ENCODE data around the gene SLC39A6. TPM values are rescaled to one million over a fixed set of nuclear protein-coding genes. Genes with fewer than 3 reads are reported as not detected.

Gene SLC39A6
- total RNA-seq, 2 experiments from 2014 or later = 20.6 to 20.8 TPM

DNA sequence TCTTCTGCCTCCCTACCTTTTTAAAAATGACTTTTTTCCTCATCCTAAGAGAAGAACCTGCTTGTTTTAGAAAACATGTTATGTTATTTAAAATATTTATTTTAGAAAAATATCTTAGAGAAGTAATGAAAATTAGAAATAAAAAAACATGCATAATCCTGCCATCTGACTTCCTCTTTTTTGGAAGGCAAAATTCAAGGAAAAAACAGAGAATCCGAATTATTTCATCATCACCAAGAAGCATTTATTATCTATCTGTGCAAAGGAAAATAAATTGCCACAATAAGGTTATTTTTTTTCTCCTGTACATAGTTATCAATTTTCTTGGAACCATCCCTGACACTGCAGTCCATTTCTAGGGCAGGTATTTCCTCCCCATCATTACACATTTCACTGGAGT, 14.4 kb downstream of the SLC39A6 start:
- DNase-seq = no peak
- no peaks in the 10 kb centered on the region for H3K27me3 Mint-ChIP-seq
- no peaks in the 10 kb centered on the region for H3K4me1 Mint-ChIP-seq (ENCODE audit: low read depth)
- TF ChIP-seq, protein P1, sequence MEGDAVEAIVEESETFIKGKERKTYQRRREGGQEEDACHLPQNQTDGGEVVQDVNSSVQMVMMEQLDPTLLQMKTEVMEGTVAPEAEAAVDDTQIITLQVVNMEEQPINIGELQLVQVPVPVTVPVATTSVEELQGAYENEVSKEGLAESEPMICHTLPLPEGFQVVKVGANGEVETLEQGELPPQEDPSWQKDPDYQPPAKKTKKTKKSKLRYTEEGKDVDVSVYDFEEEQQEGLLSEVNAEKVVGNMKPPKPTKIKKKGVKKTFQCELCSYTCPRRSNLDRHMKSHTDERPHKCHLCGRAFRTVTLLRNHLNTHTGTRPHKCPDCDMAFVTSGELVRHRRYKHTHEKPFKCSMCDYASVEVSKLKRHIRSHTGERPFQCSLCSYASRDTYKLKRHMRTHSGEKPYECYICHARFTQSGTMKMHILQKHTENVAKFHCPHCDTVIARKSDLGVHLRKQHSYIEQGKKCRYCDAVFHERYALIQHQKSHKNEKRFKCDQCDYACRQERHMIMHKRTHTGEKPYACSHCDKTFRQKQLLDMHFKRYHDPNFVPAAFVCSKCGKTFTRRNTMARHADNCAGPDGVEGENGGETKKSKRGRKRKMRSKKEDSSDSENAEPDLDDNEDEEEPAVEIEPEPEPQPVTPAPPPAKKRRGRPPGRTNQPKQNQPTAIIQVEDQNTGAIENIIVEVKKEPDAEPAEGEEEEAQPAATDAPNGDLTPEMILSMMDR (IDR thresholded peaks at IDR 0.05) = no peak
- H3K4me3 Mint-ChIP-seq = no peak overlapping the region
- intact Hi-C loops (cut with micrococcal nuclease) = no loop called here
- no peaks in the 10 kb centered on the region for H3K9me3 Mint-ChIP-seq
- ChIA-PET CTCF (no interaction called here), POLR2A (no interaction called here)
- peaks cover 45% of the 10 kb centered on the region for H3K36me3 Mint-ChIP-seq (ENCODE audit: low read depth)
- no peak for ATAC-seq
- H3K27ac Mint-ChIP-seq = no peak overlapping the region

DNA sequence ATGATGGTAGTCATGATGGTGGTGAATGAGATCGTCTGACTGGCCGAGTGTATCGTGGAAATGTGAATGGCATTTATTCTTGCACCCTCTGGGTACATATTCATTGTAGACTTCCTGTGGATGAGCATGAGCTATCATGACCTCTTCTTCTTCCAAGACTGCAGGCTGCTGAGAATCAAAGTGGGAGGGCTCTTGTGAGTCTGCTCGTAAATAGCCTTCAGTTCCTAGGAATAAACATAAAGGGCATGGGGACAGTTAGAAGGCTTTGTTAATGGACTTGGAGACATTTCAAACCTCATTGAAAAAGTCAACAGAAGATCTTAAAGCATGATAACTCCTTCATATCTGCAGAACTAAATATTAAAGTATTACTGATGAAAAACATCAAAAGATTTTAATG, 14.9 kb downstream of the SLC39A6 start:
- Mint-ChIP-seq H3K27me3 (no peaks in the 10 kb centered on the region), H3K36me3 (ENCODE audit: low read depth) (peaks cover 45% of the 10 kb centered on the region), H3K9me3 (no peaks in the 10 kb centered on the region), H3K27ac (no peak overlapping the region), H3K4me1 (ENCODE audit: low read depth) (no peaks in the 10 kb centered on the region), H3K4me3 (no peak overlapping the region)
- no peak for DNase-seq
- intact Hi-C loops (cut with micrococcal nuclease) = no loop called here
- CTCF ChIA-PET = interaction anchor here (1.3 kb wide), 1 partner anchor 170 kb away, joined by 4 read pairs; no protein-coding TSS in a partner anchor
- POLR2A ChIA-PET = no interaction called here
- TF ChIP-seq, protein P1 (IDR thresholded peaks at IDR 0.05) = no peak
- no peak for ATAC-seq

DNA sequence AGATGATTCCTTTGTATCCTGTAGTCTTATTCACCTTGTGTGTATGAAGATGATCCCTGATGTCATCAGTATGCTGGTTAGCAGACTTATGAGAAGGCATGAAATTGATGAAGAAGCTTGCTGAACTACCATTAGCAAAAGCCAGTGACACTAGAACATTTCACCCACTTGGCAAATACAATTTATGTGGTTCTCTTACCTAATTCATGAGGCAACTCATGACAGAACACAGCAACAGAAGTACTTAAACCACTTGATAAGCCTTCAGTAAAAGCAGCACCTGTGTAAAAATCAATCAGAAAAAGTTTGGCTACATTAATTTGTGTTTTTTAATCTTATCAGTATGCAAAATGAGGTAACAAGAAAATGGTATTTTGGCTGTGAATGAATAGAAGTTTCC, 16.8 kb downstream of the SLC39A6 start:
- H3K27me3 Mint-ChIP-seq = no peaks in the 10 kb centered on the region
- TF ChIP-seq, protein P1 (IDR thresholded peaks at IDR 0.05) = no peak
- intact Hi-C loops (cut with micrococcal nuclease) = no loop called here
- H3K36me3 Mint-ChIP-seq (ENCODE audit: low read depth) = peaks cover 42% of the 10 kb centered on the region
- no peak overlapping the region for H3K27ac Mint-ChIP-seq
- H3K4me1 Mint-ChIP-seq (ENCODE audit: low read depth) = no peaks in the 10 kb centered on the region
- ATAC-seq = no peak
- no peaks in the 10 kb centered on the region for H3K9me3 Mint-ChIP-seq
- DNase-seq = no peak
- ChIA-PET CTCF (interaction anchor here (1.1 kb wide), 1 partner anchor 8 kb away, joined by 3 read pairs; no protein-coding TSS in a partner anchor), POLR2A (no interaction called here)
- H3K4me3 Mint-ChIP-seq = no peak overlapping the region

DNA sequence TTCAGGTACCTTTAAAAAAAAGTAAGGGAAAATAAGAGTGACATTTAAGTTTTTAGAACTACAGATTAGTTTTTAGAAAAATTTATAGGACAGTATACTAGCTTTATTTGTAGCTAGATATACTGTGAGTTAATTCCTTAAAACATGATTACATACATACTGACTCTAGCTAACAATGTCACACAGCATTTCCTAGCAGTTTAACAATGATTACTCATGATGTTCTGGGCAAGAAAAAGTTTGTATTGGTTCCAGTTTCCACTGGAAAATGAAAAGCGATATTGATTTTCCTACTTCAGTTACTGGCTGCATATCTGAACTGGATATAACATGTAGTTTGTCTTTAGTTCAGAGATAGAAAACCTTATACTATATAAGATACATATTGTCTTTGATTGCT, 19.4 kb downstream of the SLC39A6 start:
- Mint-ChIP-seq H3K36me3 (ENCODE audit: low read depth) (peaks cover 29% of the 10 kb centered on the region), H3K27ac (no peak overlapping the region), H3K9me3 (no peaks in the 10 kb centered on the region), H3K27me3 (no peaks in the 10 kb centered on the region), H3K4me1 (ENCODE audit: low read depth) (no peaks in the 10 kb centered on the region), H3K4me3 (no peak overlapping the region)
- intact Hi-C loops (cut with micrococcal nuclease) = no loop called here
- ATAC-seq = no peak
- TF ChIP-seq, protein P1 (IDR thresholded peaks at IDR 0.05) = no peak
- POLR2A ChIA-PET = no interaction called here
- DNase-seq = no peak
- CTCF ChIA-PET = interaction anchor here (1.0 kb wide), 1 partner anchor 12 kb away, joined by 4 read pairs; no protein-coding TSS in a partner anchor

DNA sequence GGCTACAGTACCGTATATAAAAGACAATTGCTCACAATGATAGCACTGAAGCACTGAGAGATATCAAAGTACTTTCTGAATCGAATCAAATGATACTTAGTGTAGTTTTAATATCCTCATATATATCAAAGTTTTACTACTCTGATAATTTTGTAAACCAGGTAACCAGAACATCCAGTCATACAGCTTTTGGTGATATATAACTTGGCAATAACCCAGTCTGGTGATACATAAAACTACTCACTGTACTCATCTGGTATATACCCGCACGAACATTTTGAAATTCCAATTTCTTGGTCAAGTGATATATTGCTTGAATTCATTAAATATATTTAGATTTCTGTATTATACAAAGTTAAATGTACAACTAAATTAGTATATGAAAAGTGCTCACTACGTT, 20.5 kb downstream of the SLC39A6 start:
- H3K4me3 Mint-ChIP-seq = no peak overlapping the region
- peaks cover 23% of the 10 kb centered on the region for H3K36me3 Mint-ChIP-seq (ENCODE audit: low read depth)
- POLR2A ChIA-PET = no interaction called here

More for the DNA sequence above, 20.5 kb downstream of the SLC39A6 start:
- H3K4me1 Mint-ChIP-seq (ENCODE audit: low read depth) = no peaks in the 10 kb centered on the region
- intact Hi-C loops (cut with micrococcal nuclease) = no loop called here
- H3K27ac Mint-ChIP-seq = no peak overlapping the region
- CTCF ChIA-PET = interaction anchor here (1.5 kb wide), 1 partner anchor 9 kb away, joined by 3 read pairs; no protein-coding TSS in a partner anchor
- H3K27me3 Mint-ChIP-seq = no peaks in the 10 kb centered on the region
- H3K9me3 Mint-ChIP-seq = no peaks in the 10 kb centered on the region
- TF ChIP-seq, protein P1 (IDR thresholded peaks at IDR 0.05) = no peak
- no peak for DNase-seq
- no peak for ATAC-seq

All from activated CD8-positive, alpha-beta T cell treated with anti-CD3 and anti-CD28 coated beads for 36 hours (primary cell).